Stimulated activated CD4-positive, alpha-beta T cell treated with anti-CD3 and anti-CD28 coated beads, Interleukin-4, amount 100 ng/mL, for 4 hours (primary cell): ENCODE data around the gene OXNAD1.
A peak's percentile ranks its signal among the peaks of the same experiment; 100 is the strongest.

Source experiments
- DNase-seq, 2 experiments: peaks; one replicate each; pipeline ENCODE4 v3.0.0-alpha.2; 2020

The OXNAD1 gene, protein sequence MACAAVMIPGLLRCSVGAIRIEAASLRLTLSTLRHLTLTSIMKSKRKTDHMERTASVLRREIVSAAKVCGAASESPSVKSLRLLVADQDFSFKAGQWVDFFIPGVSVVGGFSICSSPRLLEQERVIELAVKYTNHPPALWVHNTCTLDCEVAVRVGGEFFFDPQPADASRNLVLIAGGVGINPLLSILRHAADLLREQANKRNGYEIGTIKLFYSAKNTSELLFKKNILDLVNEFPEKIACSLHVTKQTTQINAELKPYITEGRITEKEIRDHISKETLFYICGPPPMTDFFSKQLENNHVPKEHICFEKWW

DNA sequence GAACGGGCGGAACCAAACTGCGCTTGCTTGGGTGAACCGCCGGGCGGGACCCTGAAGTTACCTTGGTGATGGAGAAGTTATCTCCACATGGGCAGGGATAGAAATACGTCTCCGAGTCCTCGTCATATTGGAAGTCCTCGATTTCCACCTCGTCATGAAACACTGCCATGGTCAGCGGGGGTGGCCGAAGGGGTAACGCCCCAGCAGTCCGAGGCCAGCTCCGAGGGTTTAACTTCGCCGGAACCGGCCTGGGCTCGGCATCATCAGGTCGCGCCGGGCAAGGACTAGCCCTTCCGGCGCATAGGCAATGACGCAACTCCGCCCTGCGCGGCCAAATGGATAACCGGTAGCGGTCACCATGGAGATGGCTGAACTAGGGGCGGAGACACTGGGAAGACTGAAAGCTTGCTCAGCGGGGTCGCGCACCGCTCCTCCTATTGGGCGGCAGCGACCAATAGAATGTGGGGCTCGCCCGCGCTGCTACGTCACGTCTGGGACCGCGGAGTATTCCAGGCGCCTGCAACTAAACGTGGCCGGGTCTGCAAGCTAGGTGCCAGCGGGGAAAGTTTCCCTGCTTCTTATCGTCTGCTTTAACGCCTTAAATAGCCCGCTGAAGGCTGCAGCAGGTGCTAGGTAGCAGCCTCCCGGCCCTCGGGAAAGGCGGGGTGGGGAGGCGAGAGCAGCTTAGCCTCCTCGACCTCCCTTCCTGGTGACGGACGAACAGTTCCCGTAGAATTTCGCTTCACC, at the start of gene OXNAD1, which contains the start of gene DPH3:
Gene OXNAD1 (plus strand): TSS at position 505 of the 747 bp plus-strand sequence. CDS start 5,741 bp downstream, outside the sequence.
Gene DPH3 (minus strand): TSS at position 236 of the 747 bp plus-strand sequence. CDS start 67 bp downstream, at position 169.
- peak; percentile 97 to 99 for DNase-seq

DNA sequence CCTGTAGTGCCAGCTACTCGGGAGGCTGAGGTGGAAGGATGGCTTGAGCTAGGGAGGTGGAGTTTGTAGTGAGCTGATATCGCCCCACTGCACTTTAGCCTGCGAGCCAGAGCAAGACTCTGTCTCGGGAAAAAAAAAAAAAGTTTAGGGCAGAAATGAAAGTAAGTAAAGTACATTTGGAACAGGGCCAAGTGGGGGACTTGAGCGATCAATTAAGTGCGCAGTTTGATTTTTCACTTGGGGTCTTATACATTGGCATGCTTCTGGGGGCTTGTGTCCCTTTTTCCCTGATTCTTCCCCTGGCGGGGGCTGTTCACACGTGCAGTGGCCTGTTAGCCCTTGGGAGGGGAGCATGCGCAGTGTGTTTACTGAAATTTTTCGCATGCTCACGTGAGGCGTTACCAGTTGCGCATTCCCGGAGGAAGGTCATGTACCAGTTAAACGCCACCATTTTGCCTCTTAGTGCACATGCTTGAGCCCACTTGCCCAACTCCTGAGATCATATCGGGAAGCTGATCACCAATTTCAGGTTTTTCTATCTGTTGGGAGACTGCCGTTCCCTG, 48.6 kb upstream of the OXNAD1 start:
- no peak for DNase-seq

DNA sequence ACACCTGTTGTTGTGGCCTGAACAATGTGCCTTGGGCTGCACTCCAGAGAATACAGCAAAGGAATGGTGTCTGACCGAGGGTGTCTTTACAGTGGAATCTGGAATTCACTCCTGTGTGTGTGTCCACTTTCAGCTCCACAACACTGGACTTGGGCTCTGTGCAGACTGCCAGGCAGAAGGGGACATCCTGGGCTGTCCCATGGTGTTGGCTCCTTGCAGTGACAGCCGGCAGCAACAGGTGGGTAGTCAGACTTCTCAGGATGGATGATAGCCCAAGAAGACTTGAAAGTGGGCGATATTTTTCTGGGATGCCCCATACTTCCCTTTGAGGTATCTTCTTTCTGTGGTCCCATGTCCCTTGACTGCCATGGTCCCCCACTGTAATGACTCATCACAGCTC, 45.2 kb upstream of the OXNAD1 start:
- no peak for DNase-seq

DNA sequence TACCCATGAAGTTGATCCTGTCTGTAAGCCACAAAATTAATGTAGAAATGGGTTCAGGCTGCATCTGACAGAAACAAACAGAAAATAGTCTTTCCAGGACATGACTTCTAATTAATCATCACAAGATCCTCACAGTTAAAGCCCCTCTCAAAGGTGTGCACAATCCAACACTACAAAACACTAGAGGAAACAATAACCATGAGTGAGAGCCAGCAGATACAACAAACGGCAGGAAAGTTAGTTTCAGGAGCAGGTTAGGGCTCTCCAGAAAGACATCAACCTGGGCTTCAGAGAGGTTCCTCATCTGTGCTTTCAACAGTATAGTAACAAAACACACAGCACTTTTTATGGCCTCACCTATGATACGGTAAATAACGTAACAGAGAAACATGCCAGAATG, 43.0 kb upstream of the OXNAD1 start:
- DNase-seq = no peak

DNA sequence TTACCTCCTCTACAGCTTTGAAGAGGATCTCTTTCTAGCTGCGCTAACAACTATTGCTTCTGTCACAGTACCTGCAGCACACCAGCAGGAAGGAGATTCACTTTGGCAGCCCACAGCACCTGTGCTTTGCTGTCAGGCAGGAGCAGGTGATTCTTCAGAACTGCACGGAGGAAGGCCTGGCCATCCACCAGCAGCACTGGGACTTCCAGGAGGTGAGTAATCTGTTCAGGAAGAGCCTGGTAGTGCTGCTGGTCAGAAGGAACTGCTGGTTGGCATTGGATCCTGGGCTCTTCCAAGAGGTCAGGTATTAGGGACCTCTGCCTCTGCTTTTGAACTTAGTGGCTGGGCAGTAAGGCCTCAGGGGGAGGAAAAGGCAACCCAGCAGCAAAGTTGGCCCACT, 42.5 kb upstream of the OXNAD1 start:
- no peak for DNase-seq

DNA sequence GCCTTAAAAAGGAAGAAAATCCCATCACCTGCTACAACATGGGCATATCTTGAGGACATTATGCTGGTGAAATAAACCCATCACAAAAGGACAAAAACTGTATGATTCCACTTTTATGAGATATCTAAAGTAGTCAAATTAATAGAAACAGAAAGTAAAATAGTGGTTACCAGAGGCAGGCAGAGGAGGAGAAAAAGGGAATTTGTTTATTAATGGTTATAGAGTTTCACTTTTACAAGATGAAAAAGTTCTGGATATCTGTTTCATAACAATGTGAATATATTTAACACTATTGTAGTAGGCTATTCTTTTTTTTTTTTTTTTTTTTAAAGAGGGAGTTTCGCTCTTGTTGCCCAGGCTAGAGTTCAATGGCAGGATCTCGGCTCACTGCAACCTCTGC, 40.7 kb upstream of the OXNAD1 start:
- no peak for DNase-seq

DNA sequence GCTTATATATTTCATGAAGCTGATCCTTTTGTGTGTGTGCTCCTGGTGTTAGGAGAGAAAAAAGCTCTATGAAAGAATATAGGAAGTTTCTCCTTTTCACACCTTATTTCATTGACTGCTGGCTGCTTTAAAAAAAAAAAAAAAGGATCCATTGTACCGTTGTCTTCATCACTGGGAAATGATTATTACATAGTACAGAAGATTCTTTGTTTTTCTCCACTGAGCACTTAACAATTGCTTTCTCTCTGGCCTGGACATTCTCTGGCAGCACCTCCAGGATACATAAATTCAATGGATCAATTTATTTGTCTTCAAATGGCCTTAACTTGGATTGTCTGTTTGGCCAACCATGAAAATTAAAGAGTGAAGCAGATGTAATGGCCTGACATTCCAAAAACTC, 37.4 kb upstream of the OXNAD1 start:
- DNase-seq = no peak

DNA sequence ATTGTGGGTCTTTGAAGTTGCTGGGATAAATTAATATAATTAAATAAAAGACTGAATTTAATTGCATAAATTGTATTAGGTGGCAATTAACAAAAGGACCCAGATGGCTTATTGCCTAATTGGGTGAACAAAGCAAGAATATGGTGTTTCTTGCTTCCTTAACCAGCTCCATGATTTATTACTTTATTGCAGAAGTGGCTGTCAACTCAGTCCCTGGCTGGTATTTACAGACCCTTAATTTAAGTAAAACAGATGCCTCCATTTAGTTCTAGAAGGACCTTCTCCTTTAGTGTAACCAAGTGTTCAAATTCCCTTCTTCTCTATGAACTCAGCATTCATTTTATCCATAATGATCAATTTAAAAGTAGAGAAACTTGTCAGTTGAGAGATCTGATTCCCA, 35.3 kb upstream of the OXNAD1 start:
- no peak for DNase-seq

DNA sequence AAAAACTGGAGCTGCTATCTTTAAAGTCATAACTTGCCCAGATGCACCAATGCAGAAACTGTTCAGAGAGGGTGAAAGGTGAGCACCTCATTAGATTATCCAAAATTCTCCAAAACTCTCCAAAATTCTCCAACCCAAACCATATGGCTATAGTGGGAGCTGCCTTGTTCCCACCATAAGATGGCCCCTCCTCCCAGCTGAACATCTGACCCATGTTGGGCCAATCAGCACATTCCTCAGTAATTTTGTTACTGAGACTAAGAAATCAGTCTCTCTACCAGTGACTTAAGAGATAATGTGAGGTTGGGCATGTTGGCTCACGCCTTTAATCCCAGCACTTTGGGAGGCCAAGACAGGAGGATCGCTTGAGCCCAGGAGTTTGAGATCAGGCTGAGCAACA, 33.0 kb upstream of the OXNAD1 start:
- DNase-seq = no peak

DNA sequence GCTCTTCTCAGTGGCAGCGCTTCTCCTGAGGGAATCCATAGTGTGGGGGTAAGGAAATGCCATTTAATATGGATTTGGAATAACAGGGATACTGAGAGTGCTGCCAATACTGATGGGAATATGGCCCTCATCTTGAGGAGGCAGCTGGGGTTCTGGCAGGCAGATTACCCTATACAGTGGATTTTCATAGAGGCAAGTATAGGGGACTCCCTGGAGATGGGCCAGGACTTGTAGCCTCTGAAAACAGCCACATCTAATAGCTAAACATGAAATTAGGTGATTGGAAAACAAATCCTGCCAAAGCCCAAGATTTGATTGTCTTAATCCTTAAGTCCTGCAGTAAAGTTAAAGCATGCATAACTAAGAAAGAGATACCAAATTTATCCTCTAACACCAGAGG, 31.2 kb upstream of the OXNAD1 start:
- no peak for DNase-seq

DNA sequence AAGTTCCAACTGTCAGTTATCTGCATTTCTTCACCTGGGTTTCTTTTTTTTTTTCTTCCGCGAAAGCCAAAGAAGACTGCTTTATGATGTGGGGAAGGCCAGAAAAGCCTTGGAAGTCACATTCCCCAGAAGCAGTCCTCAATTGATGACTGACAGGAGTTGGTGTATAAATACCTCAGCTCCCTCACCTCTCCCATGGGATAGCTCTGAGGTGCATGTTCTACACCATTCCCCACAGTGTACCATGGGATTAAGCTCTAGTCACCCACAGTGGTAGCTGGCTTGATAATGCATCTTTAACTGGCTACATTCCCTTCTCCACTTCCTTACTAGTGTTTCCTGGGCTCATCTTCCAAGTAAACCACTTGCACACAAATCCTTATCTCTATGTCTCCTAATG, 30.7 kb upstream of the OXNAD1 start:
- DNase-seq = no peak

DNA sequence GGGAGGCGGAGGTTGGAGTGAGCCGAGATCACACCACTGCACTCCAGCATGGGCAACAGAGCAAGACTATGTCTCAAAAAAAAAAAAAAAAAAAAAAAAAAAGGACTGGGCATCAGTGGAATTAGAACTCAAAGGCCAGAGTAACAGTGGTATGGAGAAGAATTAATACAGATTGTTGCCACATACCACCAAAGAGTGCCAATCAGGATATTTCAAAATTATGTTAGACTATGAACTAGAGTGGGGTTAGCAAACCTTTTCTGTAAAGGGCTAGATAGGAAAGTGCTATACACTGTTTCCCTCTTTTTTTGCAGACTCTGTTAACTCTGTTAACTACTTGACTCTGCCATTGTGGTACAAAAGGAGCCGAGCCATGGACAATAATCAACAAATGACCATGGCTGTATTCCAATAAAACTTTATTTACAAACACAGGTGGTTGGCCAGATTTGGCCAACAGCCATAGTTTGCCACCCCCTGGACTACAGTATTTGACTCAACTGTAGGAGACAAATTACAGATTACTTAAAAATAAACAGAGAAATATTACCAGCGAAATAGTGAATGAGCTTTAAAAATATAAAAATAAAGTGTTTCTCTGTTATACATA, 28.9 kb upstream of the OXNAD1 start:
- DNase-seq = no peak

DNA sequence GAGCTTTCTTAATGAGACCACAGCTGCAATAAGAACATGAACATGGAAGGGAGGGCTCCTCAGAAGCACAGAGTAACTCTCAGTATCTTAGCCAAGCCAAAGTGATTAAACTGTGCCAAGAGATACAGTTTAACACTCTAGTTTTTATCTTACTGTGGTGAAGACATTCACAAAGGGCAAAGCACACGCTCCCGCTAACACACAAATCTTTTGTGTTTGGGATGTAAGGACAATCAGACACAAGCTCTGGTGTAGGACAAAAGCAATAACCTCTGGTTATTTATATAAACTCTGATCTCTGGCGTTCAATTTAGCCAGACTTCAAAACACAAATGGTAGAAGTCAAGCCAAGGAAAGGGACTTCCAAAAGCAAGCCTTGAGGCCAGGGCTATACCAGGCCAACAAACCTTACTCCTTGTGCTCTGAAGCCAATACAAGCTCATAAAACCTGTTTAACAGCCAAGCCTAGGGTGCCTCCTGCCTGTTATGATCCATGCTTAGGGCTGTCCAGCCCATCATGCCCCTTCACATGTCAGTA, 28.1 kb upstream of the OXNAD1 start:
- no peak for DNase-seq

DNA sequence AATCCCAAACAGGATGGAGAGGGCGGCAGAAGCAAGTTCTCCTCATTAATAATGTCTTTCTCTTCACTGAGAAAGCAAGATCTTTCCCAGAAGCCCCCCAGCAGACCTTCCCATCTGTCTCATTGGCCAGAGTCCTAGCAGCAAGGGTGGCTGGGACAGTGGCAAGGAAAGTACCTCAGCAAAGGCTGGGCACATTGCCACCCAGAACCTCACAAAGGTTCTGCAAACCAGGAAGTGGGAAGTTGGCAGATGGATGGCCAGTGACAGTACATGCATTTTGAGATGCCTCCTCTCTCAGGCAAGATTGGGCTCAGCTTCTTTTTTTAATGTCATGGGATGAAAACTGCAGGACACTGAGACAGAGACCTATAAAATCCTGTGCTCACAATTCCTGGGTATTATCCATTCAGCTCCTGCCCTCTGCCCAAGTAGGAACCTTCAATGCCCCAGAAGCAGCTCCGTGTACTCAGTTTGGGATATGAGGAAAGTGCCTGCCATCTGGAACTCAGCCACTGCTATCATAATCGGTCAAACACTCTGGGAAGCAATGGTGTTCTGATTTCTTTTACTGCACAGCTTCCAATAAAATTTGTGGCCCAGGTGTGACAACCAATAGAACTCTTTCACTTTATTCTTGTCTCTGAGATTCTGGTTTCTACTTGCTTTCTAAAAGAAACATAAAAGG, 25.8 kb upstream of the OXNAD1 start:
- no peak for DNase-seq

DNA sequence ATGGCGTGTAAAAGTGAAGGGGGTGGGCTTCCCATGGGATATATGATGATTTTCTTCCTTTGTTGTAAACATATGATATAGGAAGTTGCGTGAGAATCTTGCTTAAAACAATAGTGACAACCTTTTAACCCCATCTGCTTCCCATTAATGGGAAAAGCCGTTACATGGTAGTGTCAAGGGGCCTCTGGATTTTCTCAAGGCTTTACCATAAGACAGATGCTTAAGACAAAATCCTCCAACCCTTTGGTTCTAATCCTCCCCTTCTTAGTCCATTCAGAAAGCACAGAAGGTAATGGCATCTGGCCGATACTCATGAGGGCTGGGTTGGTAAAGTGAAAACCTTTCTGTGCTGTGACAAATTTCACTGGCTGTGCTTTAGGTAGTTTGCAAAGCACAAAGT, 25.2 kb upstream of the OXNAD1 start:
- no peak for DNase-seq

DNA sequence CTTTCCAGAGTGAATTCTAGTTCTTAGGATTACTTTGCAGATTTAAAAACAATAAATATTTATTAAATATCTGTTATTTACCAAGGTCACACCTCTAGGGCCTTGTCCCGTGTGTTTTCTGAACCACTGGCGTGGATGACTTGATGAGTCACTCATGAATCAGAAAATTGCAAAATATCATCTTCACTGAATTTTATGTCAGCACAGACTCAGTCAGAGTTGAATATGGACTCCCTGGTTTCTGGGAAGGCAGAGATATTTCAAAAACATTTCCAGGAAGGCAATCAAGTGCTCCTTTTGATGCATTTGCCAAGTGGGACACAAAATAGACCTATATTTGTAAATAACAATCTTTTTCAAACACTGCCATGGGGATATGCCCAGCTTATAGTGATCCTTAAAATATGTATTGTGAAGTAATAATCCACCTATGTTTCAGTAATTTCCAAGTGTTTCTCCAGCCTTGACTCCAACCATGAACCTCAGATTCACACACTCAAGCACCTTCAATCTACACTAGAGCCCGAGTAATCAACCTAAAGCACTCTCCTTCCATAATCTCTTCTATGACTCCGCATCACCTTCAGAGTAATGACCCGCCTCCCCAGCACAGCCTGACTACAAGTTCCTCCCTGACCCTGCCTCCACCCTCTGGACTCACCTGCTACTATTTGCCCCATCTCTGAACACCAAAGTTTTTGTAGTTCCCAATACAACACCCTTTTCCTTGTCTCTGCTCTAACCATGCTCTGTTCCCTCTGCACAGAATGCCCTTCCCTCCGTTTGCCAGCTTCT, 24.6 kb upstream of the OXNAD1 start:
- no peak for DNase-seq

DNA sequence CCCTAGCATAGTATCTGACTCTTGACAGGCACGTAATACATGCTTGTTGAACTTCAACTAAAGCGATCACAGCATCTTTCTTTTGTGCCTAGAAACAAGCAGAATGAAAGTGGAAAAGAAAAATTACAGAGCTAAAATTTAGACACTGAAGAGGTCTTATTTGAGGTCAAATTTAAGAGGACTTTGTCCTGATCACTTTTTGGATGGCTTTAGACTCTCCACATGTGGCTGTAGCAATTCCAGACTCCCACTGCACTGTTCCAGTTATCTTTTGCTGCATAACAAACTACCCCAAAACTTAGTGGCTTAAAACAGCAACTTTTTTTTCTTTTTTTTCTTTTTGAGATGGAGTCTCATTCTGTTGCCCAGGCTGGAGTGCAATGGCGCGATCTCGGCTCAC, 23.8 kb upstream of the OXNAD1 start:
- DNase-seq = no peak

DNA sequence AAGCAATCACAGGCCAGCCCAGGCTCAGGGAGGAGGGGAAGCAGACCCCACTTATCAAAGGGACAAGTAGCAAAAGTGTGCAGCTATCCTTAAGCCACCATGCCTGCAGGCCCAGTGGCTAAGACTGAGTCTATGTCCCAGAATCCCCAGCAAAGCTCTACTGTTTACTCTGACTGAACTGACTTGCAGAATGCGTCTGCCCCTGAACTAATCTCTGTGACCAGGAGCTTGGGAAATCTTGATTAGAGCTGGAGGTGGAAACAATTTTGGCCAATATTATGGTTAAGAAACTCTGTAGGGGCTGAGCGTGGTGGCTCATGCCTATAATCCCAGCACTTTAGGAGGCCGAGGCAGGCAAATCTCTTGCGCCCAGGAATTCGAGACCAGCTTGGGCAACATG, 22.8 kb upstream of the OXNAD1 start:
- DNase-seq = no peak

DNA sequence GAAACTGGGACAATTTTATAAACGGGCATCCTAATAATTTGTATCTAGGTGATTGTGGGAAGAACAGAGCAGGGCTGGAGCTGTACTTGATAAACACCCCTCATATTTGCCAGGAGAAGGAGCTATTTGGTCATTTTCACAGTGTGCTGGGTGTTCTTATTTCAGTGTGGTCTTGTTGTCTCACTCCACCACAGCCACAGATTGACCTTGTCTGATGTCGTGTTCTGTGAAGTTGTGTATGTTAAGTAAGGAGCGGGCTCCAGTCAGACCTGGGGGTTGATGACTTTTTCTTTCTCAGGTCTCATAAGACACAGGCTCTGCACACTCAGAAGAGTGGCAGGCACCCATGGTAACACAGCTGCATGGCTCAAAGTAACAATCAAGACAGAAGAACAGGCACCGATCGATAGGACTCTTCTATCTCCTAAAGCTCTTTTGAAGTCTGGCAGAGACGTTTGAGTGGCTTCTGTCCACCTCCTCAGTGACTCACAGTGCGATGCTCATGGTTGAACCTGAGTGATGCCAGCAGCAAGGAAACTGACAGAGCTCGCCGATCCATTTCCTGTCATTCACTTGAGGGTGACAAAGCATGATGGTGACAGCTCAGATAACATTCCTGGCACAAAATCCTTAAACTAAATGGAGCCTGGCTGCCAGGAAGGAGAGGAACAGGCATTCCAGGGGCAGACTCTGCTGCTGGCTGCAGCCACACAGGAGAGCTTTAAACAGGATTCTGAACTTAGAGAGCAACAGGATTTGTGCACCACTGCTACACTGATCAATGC, 21.1 kb upstream of the OXNAD1 start:
- no peak for DNase-seq

DNA sequence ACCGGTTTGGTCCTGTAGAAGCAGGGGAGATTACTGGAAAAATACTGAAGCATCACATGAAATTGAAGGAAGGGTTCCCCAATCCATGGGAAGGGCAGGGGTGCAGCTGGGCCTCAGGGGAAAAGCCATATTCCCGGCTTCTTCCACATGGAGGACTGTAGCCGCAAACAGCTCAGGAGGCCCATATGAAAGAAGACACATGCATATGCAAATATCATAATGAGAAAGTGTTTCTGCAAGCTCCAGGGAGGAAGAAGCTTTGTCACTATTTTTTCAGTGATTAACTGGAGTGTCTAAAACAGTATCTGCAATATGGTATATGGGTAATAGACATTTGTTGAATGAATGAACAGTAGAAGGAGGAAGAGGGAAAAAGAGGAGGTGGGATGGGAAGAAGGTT, 19.4 kb upstream of the OXNAD1 start:
- no peak for DNase-seq
